SK-N-MC (cell line): Measurements from ENCODE around the gene SLC6A9.

Source experiments
- DNase-seq: peaks from one replicate; pipeline ENCODE4 v3.0.0-alpha.2; 2011; ENCODE audit warnings: low read depth, low spot score
- H3K27ac ChIP-seq: fragments of 200-600 bp; sonication (generic); 2 replicates; pipeline ENCODE4 v1.5.1; 2016; ENCODE audit warnings: mixed run types
- H3K36me3 ChIP-seq: fragments of 200-600 bp; sonication (generic); 2 replicates; pipeline ENCODE4 v1.6.1; 2017; ENCODE audit warnings: antibody characterized with exemption, low read length, mixed read lengths; ENCODE audit not compliant: insufficient read depth
- H3K4me3 ChIP-seq: fragments of 200-600 bp; sonication (generic); 2 replicates; pipeline ENCODE4 v1.5.1; 2016
- H3K9ac ChIP-seq: fragments of 200-600 bp; sonication (generic); 2 replicates; pipeline ENCODE4 v1.8.0; 2017; ENCODE audit warnings: mixed run types, mixed read lengths; ENCODE audit not compliant: insufficient read length
- H3K9me3 ChIP-seq: fragments of 200-600 bp; sonication (generic); 2 replicates; pipeline ENCODE4 v1.6.1; 2017; ENCODE audit warnings: low read depth, mild to moderate bottlenecking, antibody characterized with exemption, low read length, moderate library complexity, mixed read lengths
- EZH2 ChIP-seq: fragments of 200-600 bp; sonication (generic); IDR thresholded peaks from one replicate; pipeline ENCODE4 v1.6.1; 2017; ENCODE audit warnings: antibody characterized with exemption
- FOXP2 ChIP-seq: optimal IDR thresholded peaks from 2 replicates; pipeline ENCODE3; 2011; ENCODE audit warnings: mild to moderate bottlenecking, moderate library complexity; ENCODE audit not compliant: insufficient read depth; ENCODE audit errors: extremely low read length, control extremely low read depth
- POLR2AphosphoS5 ChIP-seq: IDR thresholded peaks from 2 replicates; pipeline ENCODE4 v1.6.1; 2012; ENCODE audit warnings: mild to moderate bottlenecking, low read depth, low read length, borderline replicate concordance

The SLC6A9 gene

DNA sequence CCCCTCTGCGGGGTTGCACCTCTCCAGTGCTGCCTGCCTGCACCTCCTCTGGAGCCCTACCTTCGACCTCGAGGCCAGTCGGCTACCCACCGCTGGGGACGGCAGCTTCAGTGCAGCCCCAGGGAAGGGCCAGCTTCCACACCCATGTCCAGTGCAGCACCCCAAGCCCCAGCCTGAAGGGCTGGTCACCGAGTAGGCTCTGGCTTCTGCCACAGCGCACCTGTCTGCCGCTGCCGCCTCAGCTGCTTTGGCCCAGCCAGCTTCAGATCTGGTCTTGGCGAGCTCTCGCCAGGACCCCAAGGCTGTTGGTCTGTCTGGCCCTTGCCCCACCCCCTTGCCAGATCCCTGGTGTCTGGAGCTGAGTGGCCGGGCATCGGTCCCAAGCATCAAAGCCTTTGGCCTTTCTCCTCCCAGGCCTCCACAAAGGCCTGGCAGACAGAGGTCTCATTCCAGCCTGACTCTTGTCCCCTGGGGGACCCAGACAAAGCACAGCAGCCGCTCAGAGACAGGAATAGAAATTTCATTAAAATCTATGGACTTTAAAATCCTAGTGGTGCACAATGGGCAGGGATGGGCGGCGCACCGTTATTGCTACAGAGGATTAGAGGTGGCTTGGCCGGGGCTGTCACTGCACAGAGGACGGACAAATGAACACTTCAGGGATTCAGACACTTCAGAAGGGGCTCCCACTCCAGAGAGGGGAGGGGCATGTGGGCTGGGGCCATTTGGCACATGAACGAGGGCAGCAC, 35.1 kb downstream of the SLC6A9 start:
- Histone ChIP-seq H3K9ac (no peak overlapping the region), H3K9me3 (no peaks in the 10 kb centered on the region), H3K4me3 (no peak overlapping the region), H3K27ac (no peak overlapping the region), H3K36me3 (peaks cover 10% of the 10 kb centered on the region; the same call in 1 of the 2 replicates)
- DNase-seq: no peak
- TF ChIP-seq FOXP2: no peak
- TF ChIP-seq EZH2: no peak
- no peak for TF ChIP-seq POLR2AphosphoS5

GRCh38 chr1:43994794-43995790, 36.2 kb downstream of the SLC6A9 start:
- no peak for TF ChIP-seq EZH2
- no peak for TF ChIP-seq FOXP2
- TF ChIP-seq POLR2AphosphoS5: no peak
- no peak overlapping the region for H3K27ac ChIP-seq
- H3K9ac ChIP-seq: no peak overlapping the region

DNA sequence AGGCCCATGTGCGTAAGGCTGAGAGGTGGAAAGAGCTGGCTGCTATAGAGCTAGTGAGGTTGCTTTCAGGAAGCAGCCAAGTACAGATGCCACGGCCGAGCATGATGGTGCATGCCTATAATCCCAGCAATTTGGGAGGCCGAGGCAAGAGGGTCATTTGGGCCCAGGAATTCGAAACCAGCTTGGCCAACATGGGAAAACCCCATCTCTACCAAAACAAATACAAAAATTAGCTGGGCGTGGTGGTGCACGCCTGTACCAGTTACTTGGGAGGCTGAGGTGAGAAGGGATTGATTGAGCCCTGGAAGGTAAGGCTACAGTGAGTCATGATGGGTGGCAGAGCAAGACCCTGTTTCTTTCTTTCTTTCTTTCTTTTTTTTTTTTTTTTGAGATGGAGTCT, 37.2 kb downstream of the SLC6A9 start:
- no peak overlapping the region for H3K4me3 ChIP-seq
- no peak overlapping the region for H3K27ac ChIP-seq
- DNase-seq: no peak
- no peaks in the 10 kb centered on the region for H3K9me3 ChIP-seq
- H3K9ac ChIP-seq: no peak overlapping the region
- TF ChIP-seq FOXP2 (no peak), POLR2AphosphoS5 (no peak), EZH2 (no peak)
- H3K36me3 ChIP-seq: no peaks in the 10 kb centered on the region; the same call in 1 of the 2 replicates

More at GRCh38 chr1:43994794-43995790, 36.2 kb downstream of the SLC6A9 start:
- Histone ChIP-seq H3K4me3 (no peak overlapping the region), H3K36me3 (no peaks in the 10 kb centered on the region; the same call in 1 of the 2 replicates), H3K9me3 (no peaks in the 10 kb centered on the region)
- DNase-seq: no peak

DNA sequence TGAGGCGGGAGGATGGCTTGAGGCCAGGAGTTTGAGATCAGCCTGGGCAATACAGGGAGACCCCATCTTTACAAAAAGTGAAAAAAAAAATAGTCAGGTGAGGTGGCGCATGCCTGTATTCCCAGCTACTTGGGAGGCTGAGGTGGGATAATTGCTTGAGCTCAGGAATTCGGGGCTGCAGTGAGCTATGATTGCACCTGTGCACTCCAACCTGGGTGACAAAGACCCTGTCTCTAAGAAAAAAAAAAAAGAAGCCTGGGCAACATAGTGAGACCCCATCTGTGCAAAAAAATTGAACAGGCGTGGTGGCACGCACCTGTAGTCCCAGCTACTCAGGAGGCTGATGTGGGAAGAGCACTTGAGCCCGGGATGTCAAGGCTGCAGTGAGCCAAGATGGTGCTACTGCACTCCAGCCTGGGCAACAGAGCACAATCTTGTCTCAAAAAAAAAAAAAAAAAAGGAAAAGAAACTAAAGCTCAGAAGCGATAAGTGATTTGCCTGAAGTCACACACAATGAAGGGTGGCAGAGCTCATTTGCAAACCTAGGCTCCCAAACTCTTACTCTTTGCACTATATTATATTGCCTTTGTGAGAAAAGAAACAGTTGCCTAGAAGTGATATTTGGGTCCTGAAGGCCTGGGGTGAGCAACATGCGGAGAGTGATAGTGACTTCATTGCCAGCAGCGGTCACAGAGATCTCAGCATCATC, 37.9 kb downstream of the SLC6A9 start:
- DNase-seq: no peak
- H3K27ac ChIP-seq: no peak overlapping the region
- no peaks in the 10 kb centered on the region; the same call in 1 of the 2 replicates for H3K36me3 ChIP-seq
- no peak overlapping the region for H3K4me3 ChIP-seq
- H3K9me3 ChIP-seq: no peaks in the 10 kb centered on the region
- no peak overlapping the region for H3K9ac ChIP-seq
- no peak for TF ChIP-seq POLR2AphosphoS5
- TF ChIP-seq EZH2: no peak
- no peak for TF ChIP-seq FOXP2

DNA sequence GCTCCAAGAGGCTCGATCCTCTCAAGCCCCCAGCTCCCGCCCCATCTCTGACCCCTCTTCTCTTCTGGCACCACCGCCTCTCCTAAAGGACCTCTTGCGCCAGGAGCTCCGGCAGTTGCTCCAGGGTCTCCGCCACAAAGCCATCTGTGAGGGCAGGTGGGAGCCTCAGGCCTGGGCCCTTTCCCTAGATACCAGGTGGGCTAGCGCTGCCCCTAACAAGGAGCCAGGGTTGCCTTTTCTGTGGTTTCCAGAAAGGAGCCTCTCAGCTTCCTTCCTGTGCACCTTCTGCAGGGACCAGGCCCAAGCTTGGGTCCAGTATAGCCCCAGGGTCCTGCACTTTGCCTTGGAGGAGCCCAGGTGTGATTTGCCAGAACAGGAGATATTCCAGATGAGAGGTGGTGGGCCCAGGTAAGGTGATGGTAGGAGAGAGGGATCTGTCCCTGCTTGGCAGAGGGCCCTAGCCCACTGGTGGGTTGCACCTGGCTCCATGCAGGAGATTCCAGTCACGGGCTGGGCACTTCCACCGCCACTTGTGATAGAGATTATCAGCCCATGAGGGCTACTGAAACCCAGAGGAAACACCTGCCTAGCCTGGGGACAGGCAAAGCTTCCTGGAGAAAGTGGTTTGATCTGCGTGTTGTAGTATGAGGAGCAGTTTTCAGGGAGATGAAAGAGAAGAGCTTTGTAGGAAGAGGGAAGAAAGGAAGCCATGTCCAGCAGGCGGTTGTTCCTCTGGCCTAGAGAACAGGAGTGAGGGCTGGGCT, 38.8 kb downstream of the SLC6A9 start:
- Histone ChIP-seq H3K9me3 (no peaks in the 10 kb centered on the region), H3K27ac (no peak overlapping the region), H3K4me3 (peak overlapping the region; percentile 78), H3K9ac (no peak overlapping the region), H3K36me3 (no peaks in the 10 kb centered on the region; the same call in 1 of the 2 replicates)
- no peak for TF ChIP-seq FOXP2
- no peak for TF ChIP-seq POLR2AphosphoS5
- no peak for TF ChIP-seq EZH2
- DNase-seq: no peak

GRCh38 chr1:43991476-43992231, 39.6 kb downstream of the SLC6A9 start, which contains the start of gene CCDC24:
TSS of gene CCDC24 (plus strand) at chr1:43991599. CDS start at chr1:43991879, 280 bp downstream.
- Histone ChIP-seq H3K9me3 (no peaks in the 10 kb centered on the region), H3K9ac (peak within 1 kb of the TSS; percentile 65), H3K36me3 (no peaks in the 10 kb centered on the region), H3K4me3 (peak within 1 kb of the TSS; percentile 78), H3K27ac (no peak within 1 kb of the TSS)
- no peak for DNase-seq
- no peak for TF ChIP-seq FOXP2
- peak; percentile 58; the same call in 1 of the 2 replicates for TF ChIP-seq POLR2AphosphoS5

GRCh38 chr1:43991200-43991475, 40.1 kb downstream of the SLC6A9 start:
- no peak for DNase-seq
- H3K9ac ChIP-seq: peak overlapping the region; percentile 65
- H3K36me3 ChIP-seq: peaks cover 3% of the 10 kb centered on the region; the same call in 1 of the 2 replicates
- no peak overlapping the region for H3K27ac ChIP-seq
- H3K9me3 ChIP-seq: no peaks in the 10 kb centered on the region
- H3K4me3 ChIP-seq: peak overlapping the region; percentile 78
- TF ChIP-seq POLR2AphosphoS5 (no peak), EZH2 (no peak), FOXP2 (no peak)
